Prostate gland (tissue), 2 donors: ENCODE results near the gene RBM19. TPM values are rescaled to one million over a fixed set of nuclear protein-coding genes. Genes with fewer than 3 reads are reported as not detected.

Source experiments
- DNase-seq: peaks from one replicate; pipeline ENCODE4 v3.0.0-alpha.2; 2019; ENCODE audit warnings: low spot score
- H3K27ac ChIP-seq, 2 donors: fragments of 200-600 bp; sonication (generic); 2 replicates each; pipeline ENCODE4 v1.5.1; 2017 to 2019
- H3K27me3 ChIP-seq: fragments of 200-600 bp; sonication (generic); replicated peaks from 2 replicates; pipeline ENCODE4 v1.5.1; 2019; ENCODE audit not compliant: insufficient read depth
- H3K36me3 ChIP-seq, 2 donors: fragments of 200-600 bp; sonication (generic); 1 replicate in 1 of 2; 2 replicates in 1 of 2; pipeline versions ENCODE4 v1.5.1 to v1.8.1; 2017 to 2019
- H3K4me1 ChIP-seq: fragments of 200-600 bp; sonication (generic); replicated peaks from 2 replicates; pipeline ENCODE4 v1.5.1; 2019
- H3K4me3 ChIP-seq, 2 donors: fragments of 200-600 bp; sonication (generic); 2 replicates each; pipeline ENCODE4 v1.5.1; 2017 to 2019
- H3K9me3 ChIP-seq: fragments of 200-600 bp; sonication (generic); 2 replicates; pipeline ENCODE4 v1.5.1; 2017
- POLR2A ChIP-seq: fragments of 450-650 bp; IDR thresholded peaks from one replicate; pipeline ENCODE4 v1.6.1; 2016; ENCODE audit warnings: antibody characterized with exemption, mild to moderate bottlenecking
- POLR2AphosphoS5 ChIP-seq: sonication (generic); formaldehyde crosslinking; IDR thresholded peaks from one replicate; pipeline ENCODE4 v1.6.1; 2017; ENCODE audit warnings: antibody characterized with exemption
- WGBS: methylation state at CpG from one replicate; pipeline ENCODE4 v1.1.5; 2018; 5-methylcytosine and 5-hydroxymethylcytosine counted together
- intact Hi-C: fragments of 100-400 bp; cut with DNase I; formaldehyde crosslinking; loops from one replicate; pipeline ENCODE4 v1.14.2; 2022
- total RNA-seq, 2 donors: library from RNA; depleted of rRNA; stranded (reverse); fragments of >200 nt; gene quantifications; one replicate each; pipeline ENCODE4 v1.1.0, GENCODE V29; 2016
- TF ChIP-seq, protein P1 (sequence below), 4 experiments: fragments of 200-600 bp in 2 of 4; fragments of 450-650 bp in 2 of 4; sonication (generic) in 2 of 4; IDR thresholded peaks; 1 replicate in 3 of 4; 2 replicates in 1 of 4; pipeline ENCODE4 v1.5.1; 2016 to 2019; ENCODE audit warnings: antibody characterized with exemption in 4 of 4, mild to moderate bottlenecking in 2 of 4, moderate library complexity in 2 of 4

Gene RBM19
- total RNA-seq, 2 donors from 2014 or later: 27.2 to 49.9 TPM

DNA sequence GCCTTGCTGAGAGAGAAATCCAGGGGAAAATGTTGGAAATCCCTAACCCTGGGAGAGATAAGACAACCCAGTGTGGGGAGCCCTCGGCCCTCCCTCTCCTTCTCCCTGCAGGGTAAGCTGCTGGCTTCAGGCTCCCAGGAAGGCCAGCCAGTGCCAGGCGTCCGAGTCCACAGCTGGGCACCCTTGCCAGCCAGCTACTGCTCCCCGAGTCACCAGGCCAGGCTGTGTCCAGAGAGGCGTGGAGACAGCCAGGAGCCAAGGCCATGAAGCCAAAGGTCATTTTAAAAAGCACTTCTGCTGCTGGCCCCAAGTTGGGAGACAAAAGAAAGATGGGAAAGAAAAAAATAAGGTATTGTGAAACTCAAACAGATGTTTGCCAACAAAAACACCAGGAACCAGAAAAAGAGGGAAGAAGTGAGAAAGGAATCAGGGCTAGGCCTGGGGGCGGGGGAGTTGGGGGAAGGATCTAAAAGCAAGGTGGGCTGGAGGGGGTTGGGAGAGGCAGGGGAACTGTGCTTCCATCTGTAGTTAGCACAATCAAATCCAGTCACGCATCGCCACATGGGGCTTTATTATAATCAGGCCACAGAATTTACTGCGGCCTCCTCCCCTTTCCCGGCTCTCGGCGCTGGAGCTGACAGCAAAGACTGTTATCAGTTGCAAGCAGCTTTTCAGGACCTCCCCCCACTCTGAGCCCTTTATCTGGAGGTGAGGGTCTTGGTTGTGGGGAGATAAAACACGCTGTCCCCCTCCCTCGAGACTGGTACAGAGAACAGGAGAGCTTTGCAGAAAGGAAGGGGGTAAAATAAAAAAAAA is 33.5 kb downstream of the RBM19 start:
- no peak for DNase-seq
- 80% methylated on average over 13 of the region's 14 CpGs for WGBS
- intact Hi-C loops: no loop called here
- peaks cover 3 to 5% of the 10 kb centered on the region in 2 donors for H3K36me3 ChIP-seq
- H3K9me3 ChIP-seq: no peaks in the 10 kb centered on the region
- no peaks in the 10 kb centered on the region for H3K4me1 ChIP-seq
- TF ChIP-seq POLR2AphosphoS5 (no peak), POLR2A (no peak)
- no peaks in the 10 kb centered on the region for H3K27me3 ChIP-seq
- H3K27ac ChIP-seq: no peak overlapping the region
- no peak overlapping the region for H3K4me3 ChIP-seq

DNA sequence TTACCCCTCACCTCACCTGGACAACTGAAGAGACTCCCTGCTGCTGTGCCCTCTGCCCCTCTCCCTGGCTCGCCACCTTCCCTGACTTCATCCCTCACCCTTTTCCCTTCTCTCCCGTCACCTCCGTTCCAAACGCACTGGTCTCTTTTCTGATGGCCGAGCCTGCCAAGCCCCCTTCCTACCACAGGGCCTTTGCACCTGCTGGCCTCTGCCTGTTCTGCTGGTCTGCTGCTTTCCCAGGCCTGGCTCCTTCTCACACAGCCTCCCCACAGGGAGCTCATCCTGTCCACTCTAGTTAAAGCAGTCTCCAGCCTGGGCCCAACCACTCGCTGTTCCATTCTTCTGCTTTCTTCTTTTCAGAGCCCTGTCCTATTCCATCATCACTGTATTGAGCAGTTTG is 34.6 kb downstream of the RBM19 start:
- Histone ChIP-seq H3K36me3 (peaks cover 0 to under 1% of the 10 kb centered on the region in 2 donors), H3K27me3 (no peaks in the 10 kb centered on the region), H3K4me3 (no peak overlapping the region), H3K4me1 (no peaks in the 10 kb centered on the region), H3K27ac (no peak overlapping the region), H3K9me3 (no peaks in the 10 kb centered on the region)
- TF ChIP-seq, protein P1, sequence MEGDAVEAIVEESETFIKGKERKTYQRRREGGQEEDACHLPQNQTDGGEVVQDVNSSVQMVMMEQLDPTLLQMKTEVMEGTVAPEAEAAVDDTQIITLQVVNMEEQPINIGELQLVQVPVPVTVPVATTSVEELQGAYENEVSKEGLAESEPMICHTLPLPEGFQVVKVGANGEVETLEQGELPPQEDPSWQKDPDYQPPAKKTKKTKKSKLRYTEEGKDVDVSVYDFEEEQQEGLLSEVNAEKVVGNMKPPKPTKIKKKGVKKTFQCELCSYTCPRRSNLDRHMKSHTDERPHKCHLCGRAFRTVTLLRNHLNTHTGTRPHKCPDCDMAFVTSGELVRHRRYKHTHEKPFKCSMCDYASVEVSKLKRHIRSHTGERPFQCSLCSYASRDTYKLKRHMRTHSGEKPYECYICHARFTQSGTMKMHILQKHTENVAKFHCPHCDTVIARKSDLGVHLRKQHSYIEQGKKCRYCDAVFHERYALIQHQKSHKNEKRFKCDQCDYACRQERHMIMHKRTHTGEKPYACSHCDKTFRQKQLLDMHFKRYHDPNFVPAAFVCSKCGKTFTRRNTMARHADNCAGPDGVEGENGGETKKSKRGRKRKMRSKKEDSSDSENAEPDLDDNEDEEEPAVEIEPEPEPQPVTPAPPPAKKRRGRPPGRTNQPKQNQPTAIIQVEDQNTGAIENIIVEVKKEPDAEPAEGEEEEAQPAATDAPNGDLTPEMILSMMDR (IDR thresholded peaks at IDR 0.05): no peak
- no peak for TF ChIP-seq POLR2AphosphoS5
- TF ChIP-seq POLR2A: no peak
- DNase-seq: no peak
- 95% methylated on average over 6 of the region's 6 CpGs for WGBS
- intact Hi-C loops: no loop called here

DNA sequence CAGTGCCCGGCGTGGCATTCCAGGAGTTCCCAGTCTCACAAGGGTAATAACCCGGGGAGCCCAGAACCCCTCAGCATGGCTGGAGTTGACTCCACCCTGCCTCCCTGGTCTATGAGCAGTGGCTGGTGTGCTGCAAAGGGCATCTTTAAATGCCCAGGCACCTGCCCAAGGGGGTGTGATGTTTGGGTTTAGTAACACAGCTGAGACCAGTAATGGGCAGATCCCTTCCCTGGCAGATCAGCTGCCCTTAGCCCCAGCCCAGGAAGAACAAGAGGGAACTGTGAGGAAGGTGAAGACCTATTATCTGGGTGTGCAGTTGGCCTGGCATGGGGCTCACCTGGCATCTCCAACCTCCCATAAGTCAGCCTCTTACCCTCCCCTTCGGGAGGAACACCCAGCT is 35.9 kb downstream of the RBM19 start:
- peaks cover 0 to 4% of the 10 kb centered on the region in 2 donors for H3K36me3 ChIP-seq
- TF ChIP-seq POLR2AphosphoS5 (no peak), POLR2A (no peak)
- TF ChIP-seq, protein P1 (IDR thresholded peaks at IDR 0.05): no peak
- 90% methylated on average over 4 of the region's 4 CpGs for WGBS
- no peaks in the 10 kb centered on the region for H3K27me3 ChIP-seq
- intact Hi-C loops: no loop called here
- DNase-seq: no peak
- no peaks in the 10 kb centered on the region for H3K9me3 ChIP-seq
- no peak overlapping the region for H3K27ac ChIP-seq
- no peak overlapping the region for H3K4me3 ChIP-seq
- no peaks in the 10 kb centered on the region for H3K4me1 ChIP-seq

DNA sequence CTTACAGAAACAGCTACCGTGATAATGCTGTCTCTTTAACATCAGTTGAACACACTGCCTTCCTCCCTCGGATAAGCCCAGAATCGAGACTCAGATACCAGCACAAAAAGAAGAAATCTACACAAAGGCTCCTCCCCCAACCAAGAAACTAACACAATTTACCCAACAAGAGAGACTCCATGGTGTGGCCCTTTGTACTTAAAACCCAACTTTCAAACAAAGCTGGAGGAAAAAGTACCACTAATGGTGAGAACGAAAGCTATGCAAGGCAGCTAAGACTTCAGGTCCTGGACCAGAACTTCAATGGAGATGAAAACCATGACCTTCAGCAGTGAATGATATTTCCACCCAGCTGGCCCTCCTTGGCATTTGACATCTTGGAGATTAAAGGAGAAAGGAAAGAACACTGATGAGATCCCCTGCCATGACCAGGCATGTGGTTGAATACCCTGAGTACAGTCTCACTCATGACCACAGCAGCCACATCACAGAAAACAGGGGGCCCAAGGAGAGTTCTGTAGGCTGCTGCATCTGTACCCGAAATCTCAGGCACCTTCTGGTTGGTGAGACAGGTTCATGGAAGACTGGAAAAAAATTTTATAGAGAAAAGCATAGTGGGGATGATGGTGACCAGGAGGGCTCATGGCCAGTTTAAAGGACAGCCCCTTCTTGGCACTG is 36.7 kb downstream of the RBM19 start:
- WGBS: 68% methylated on average over 5 of the region's 5 CpGs
- Histone ChIP-seq H3K27me3 (no peaks in the 10 kb centered on the region), H3K4me1 (no peaks in the 10 kb centered on the region), H3K9me3 (no peaks in the 10 kb centered on the region), H3K27ac (no peak overlapping the region), H3K4me3 (no peak overlapping the region), H3K36me3 (peaks cover 0 to 4% of the 10 kb centered on the region in 2 donors)
- TF ChIP-seq, protein P1 (IDR thresholded peaks at IDR 0.05): no peak
- TF ChIP-seq POLR2A (no peak), POLR2AphosphoS5 (no peak)
- no peak for DNase-seq
- intact Hi-C loops: no loop called here

DNA sequence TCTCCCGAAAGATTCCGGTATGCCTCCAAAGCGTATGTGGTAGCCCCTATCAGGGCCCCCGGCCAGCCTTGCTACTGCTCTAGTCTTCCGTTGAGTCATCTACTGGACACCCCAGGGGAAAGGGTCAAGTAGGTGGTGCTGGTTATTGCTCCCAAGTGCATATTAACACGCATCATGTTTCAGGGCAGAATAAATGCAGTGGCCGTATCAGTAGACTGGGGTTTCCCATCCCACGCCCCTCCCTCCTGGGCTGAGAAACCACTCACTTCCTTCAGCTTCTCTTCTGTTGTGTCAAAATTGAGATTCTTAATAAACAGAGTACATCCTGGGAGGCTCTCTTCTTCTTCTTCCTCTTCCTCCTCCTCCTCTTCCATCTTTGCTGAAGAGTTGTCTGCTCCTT is 39.3 kb downstream of the RBM19 start:
- Histone ChIP-seq H3K27ac (no peak overlapping the region), H3K36me3 (peaks cover 0 to 14% of the 10 kb centered on the region in 2 donors), H3K9me3 (no peaks in the 10 kb centered on the region), H3K4me3 (no peak overlapping the region), H3K4me1 (no peaks in the 10 kb centered on the region), H3K27me3 (no peaks in the 10 kb centered on the region)
- DNase-seq: no peak
- TF ChIP-seq POLR2A (no peak), POLR2AphosphoS5 (no peak)
- TF ChIP-seq, protein P1 (IDR thresholded peaks at IDR 0.05): no peak
- intact Hi-C loops: no loop called here
- WGBS: 94% methylated on average over 8 of the region's 8 CpGs
